Fibroblast of lung (primary cell): ENCODE data around the gene MUC6. TPM values are rescaled to one million over a fixed set of nuclear protein-coding genes. Genes with fewer than 3 reads are reported as not detected.

Experiments
- DNase-seq, 2 donors: peaks; one replicate each; pipeline versions ENCODE4 v3.0.0 to v3.0.0-alpha.2; 2010; ENCODE audit warnings: low read depth in 2 of 2
- H2AFZ ChIP-seq: 2 replicates; pipeline ENCODE4 v1.5.1; 2012; ENCODE audit warnings: low read length, control low read depth, inconsistent platforms
- H3K27ac ChIP-seq: 2 replicates; pipeline ENCODE4 v1.5.1; 2011; ENCODE audit warnings: low read length, control low read depth; ENCODE audit not compliant: insufficient read depth
- H3K27me3 ChIP-seq: 2 replicates; pipeline ENCODE4 v1.5.1; 2011; ENCODE audit warnings: mild to moderate bottlenecking, low read length; ENCODE audit not compliant: control insufficient read depth, insufficient read depth
- H3K36me3 ChIP-seq: 2 replicates; pipeline ENCODE4 v1.5.1; 2011; ENCODE audit warnings: low read length; ENCODE audit not compliant: control insufficient read depth, insufficient read depth
- H3K4me1 ChIP-seq: 2 replicates; pipeline ENCODE4 v1.5.1; 2011; ENCODE audit warnings: low read length; ENCODE audit not compliant: control insufficient read depth, insufficient read depth; ENCODE audit errors: extremely low read depth
- H3K4me2 ChIP-seq: 2 replicates; pipeline ENCODE4 v1.5.1; 2011; ENCODE audit warnings: low read length, control low read depth; ENCODE audit not compliant: insufficient read depth; ENCODE audit errors: extremely low read depth
- H3K4me3 ChIP-seq, 4 experiments: fragments of 200-600 bp in 1 of 4; sonication (generic) in 1 of 4; replicated peaks in 1 of 4; 2 replicates each; pipeline ENCODE4 v1.5.1; 2011 to 2016; ENCODE audit warnings: low read length in 4 of 4, low read depth in 3 of 4, mild to moderate bottlenecking in 3 of 4, control low read depth in 2 of 4, inconsistent platforms in 1 of 4, mixed read lengths in 1 of 4; ENCODE audit not compliant: insufficient read depth in 1 of 4; ENCODE audit errors: control extremely low read depth in 1 of 4
- H3K79me2 ChIP-seq: 2 replicates; pipeline ENCODE4 v1.5.1; 2012; ENCODE audit warnings: mild to moderate bottlenecking, low read length, inconsistent platforms; ENCODE audit not compliant: control insufficient read depth, insufficient read depth
- H3K9ac ChIP-seq: 2 replicates; pipeline ENCODE4 v1.5.1; 2011; ENCODE audit warnings: mild to moderate bottlenecking, low read length, control low read depth; ENCODE audit not compliant: insufficient read depth
- H3K9me3 ChIP-seq: 2 replicates; pipeline ENCODE4 v1.5.1; 2012; ENCODE audit warnings: low read depth, low read length; ENCODE audit not compliant: control insufficient read depth, insufficient read depth
- H4K20me1 ChIP-seq: 2 replicates; pipeline ENCODE4 v1.5.1; 2011; ENCODE audit warnings: low read length; ENCODE audit not compliant: control insufficient read depth, insufficient read depth; ENCODE audit errors: extremely low read depth
- EZH2 ChIP-seq: IDR thresholded peaks from 2 replicates; pipeline ENCODE4 v1.5.1; 2012; ENCODE audit warnings: low read length, control low read depth, mild to moderate bottlenecking; ENCODE audit errors: missing control alignments
- polyA plus RNA-seq, 2 donors: library from polyadenylated mRNA; depleted of rRNA in 1 of 2; stranded (reverse) in 1 of 2; unstranded in 1 of 2; fragments of >200 nt; gene quantifications; 2 replicates each; pipeline ENCODE4 v1.2.1, GENCODE V29; 2011 to 2012; ENCODE audit warnings: missing spikeins in 1 of 2
- total RNA-seq: library from RNA; depleted of rRNA; stranded (reverse); fragments of >200 nt; gene quantifications from 2 replicates; pipeline ENCODE4 v1.2.1, GENCODE V29; 2014
- TF ChIP-seq, protein P1 (sequence below), 2 donors: IDR thresholded peaks in 1 of 2; conservative IDR thresholded peaks in 1 of 2; 1 replicate in 1 of 2; 2 replicates in 1 of 2; pipeline ENCODE4 v1.5.1; 2011 to 2012; ENCODE audit warnings: low read length in 2 of 2, control low read depth in 1 of 2, inconsistent platforms in 1 of 2, low read depth in 1 of 2, mild to moderate bottlenecking in 1 of 2

The MUC6 gene
- total and polyA plus RNA-seq, 2 donors (not counting 1 experiment from before 2014, with no cell fraction given), result not detected

DNA sequence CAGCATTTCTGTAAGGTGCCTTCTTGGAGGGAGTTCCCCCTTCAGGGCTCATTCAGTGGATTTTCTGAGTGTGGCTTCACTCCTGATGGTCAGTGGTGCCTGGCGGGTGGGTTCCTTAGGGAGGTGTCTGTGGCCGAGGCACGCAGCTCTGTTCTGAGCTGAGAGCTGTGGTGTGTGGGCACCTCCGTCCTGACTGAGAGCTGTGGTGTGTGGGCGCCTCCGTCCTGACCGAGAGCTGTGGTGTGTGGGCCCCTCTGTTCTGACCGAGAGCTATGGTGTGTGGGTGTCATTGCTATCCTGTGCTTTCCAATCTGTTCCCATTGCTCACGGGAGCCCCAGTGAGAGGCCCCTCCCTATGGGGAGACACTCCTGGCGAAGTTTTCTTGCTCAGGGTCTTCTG lies 39.8 kb downstream of the MUC6 start:
- no peak overlapping the region for H3K4me3 ChIP-seq
- H3K9me3 ChIP-seq, result no peaks in the 10 kb centered on the region
- H3K9ac ChIP-seq, result no peak overlapping the region
- TF ChIP-seq, protein P1, sequence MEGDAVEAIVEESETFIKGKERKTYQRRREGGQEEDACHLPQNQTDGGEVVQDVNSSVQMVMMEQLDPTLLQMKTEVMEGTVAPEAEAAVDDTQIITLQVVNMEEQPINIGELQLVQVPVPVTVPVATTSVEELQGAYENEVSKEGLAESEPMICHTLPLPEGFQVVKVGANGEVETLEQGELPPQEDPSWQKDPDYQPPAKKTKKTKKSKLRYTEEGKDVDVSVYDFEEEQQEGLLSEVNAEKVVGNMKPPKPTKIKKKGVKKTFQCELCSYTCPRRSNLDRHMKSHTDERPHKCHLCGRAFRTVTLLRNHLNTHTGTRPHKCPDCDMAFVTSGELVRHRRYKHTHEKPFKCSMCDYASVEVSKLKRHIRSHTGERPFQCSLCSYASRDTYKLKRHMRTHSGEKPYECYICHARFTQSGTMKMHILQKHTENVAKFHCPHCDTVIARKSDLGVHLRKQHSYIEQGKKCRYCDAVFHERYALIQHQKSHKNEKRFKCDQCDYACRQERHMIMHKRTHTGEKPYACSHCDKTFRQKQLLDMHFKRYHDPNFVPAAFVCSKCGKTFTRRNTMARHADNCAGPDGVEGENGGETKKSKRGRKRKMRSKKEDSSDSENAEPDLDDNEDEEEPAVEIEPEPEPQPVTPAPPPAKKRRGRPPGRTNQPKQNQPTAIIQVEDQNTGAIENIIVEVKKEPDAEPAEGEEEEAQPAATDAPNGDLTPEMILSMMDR (conservative IDR thresholded peaks at IDR 0.05 in 1 of 2, IDR thresholded peaks at IDR 0.05 in 1 of 2; ENCODE audit: low read depth in 1 of 2, low read length in 2 of 2), result no peak
- TF ChIP-seq EZH2, result no peak
- H3K4me1 ChIP-seq, result no peaks in the 10 kb centered on the region
- DNase-seq, result no peak
- peaks cover 23% of the 10 kb centered on the region for H3K36me3 ChIP-seq
- no peaks in the 10 kb centered on the region for H3K27me3 ChIP-seq
- no peaks in the 10 kb centered on the region for H3K79me2 ChIP-seq
- no peak overlapping the region for H3K27ac ChIP-seq
- no peaks in the 10 kb centered on the region for H4K20me1 ChIP-seq
- no peak overlapping the region for H2AFZ ChIP-seq
- H3K4me2 ChIP-seq, result no peak overlapping the region

DNA sequence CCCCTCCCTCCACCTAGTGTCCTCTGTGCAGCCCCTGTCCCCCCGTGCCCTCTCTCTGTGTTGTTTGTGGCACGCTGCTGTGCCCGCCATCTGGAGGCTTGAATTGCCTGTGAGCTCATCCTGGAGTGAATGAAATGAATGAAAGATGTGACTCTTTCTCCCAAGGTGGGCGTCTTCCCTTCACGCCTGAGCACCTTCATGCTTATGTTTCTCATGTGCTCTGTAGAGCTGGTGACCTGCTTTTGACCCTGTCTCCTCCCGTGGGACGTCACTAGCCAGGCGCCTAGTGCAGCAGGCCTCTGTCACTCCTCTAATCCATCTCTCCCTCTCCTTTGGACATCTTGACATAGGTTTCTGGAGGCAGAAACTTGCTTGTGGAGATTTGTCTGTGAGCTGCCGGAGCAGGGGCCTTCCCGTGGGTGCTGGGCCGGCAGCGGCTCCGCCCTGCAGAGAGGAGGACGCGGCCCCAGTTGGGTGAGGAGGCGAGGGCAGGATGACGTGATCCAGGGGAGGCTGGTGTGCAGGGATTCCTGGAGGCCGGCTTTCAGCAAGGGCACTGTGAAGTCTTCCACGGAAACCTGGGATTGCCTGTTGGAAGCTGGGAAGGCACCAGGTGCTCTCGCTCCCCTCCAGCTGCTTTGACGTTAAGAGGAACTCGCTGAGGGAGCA lies 40.6 kb downstream of the MUC6 start:
- Histone ChIP-seq H3K4me1 (no peaks in the 10 kb centered on the region), H3K36me3 (peaks cover 22% of the 10 kb centered on the region), H3K27me3 (no peaks in the 10 kb centered on the region), H2AFZ (no peak overlapping the region), H3K4me3 (no peak overlapping the region), H3K27ac (no peak overlapping the region), H3K9me3 (no peaks in the 10 kb centered on the region), H3K9ac (no peak overlapping the region), H4K20me1 (no peaks in the 10 kb centered on the region), H3K79me2 (no peaks in the 10 kb centered on the region), H3K4me2 (no peak overlapping the region)
- TF ChIP-seq, protein P1 (conservative IDR thresholded peaks at IDR 0.05 in 1 of 2, IDR thresholded peaks at IDR 0.05 in 1 of 2; ENCODE audit: low read depth in 1 of 2, low read length in 2 of 2), result no peak
- no peak for TF ChIP-seq EZH2
- DNase-seq, result peak; percentile 9 to 86

DNA sequence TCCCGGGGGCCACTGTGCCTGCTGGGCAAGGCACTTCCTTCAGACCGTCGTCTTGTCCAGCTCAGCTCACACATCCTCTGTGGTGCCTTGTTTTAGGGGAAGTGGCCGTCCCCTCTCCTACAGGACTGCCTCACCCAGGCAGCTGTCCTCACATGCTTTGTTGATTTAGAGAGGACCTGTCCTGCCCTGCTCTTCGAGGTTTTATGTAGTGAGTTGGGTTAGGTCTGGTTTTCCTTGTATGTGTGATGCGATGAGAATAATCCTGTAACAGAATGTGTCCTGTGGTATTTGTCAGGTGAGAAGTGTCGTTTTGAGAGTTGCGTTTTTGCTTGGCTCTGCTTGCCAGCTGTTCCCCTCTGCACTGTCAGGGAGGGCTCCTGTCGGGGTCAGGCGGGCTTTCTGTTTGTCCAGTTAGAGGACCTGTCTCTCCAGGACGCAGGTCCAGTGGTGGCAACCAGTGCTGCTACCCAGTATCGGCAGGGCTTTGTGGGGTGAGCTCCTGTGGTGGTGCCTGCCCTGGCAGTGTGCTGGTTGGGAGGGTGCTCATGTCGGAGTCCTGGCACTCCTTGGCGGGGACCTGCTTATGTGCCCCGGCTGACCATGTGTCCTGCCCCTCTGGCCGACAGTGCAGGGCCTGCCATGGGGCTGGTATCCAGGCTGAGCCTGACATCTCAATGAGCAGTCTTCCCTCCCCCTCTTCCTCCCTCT lies 41.3 kb downstream of the MUC6 start:
- no peak overlapping the region for H3K9ac ChIP-seq
- no peak for TF ChIP-seq EZH2

More for the DNA sequence above, 41.3 kb downstream of the MUC6 start:
- DNase-seq, result no peak
- H4K20me1 ChIP-seq, result no peaks in the 10 kb centered on the region
- peaks cover 18% of the 10 kb centered on the region for H3K36me3 ChIP-seq
- H3K4me3 ChIP-seq, result no peak overlapping the region
- no peak overlapping the region for H3K4me2 ChIP-seq
- H3K79me2 ChIP-seq, result no peaks in the 10 kb centered on the region
- no peaks in the 10 kb centered on the region for H3K4me1 ChIP-seq
- H2AFZ ChIP-seq, result no peak overlapping the region
- no peak overlapping the region for H3K27ac ChIP-seq
- H3K9me3 ChIP-seq, result no peaks in the 10 kb centered on the region
- no peaks in the 10 kb centered on the region for H3K27me3 ChIP-seq
